NCI-H345 (cell line): ENCODE results near the gene RAPGEF1.
"Not testable (repeated sequence)": the region's sequence is repeated elsewhere in the genome, so short reads cannot be mapped to it uniquely, and the experiment has no call there.

Experiments used
- DNase-seq: peaks from one replicate; lab custom pipeline; 2025; lab: John Stamatoyannopoulos, UW

Gene RAPGEF1

GRCh38 chr9:131670247-131671132 lies 69.4 kb downstream of the RAPGEF1 start:
- DNase-seq: no peak

- DNase-seq: no peak
Observed at GRCh38 chr9:131669269-131670157, 70.4 kb downstream of the RAPGEF1 start.

- peak; percentile 16 for DNase-seq
Observed at GRCh38 chr9:131668439-131669268, 71.2 kb downstream of the RAPGEF1 start.

- no peak for DNase-seq
Observed at GRCh38 chr9:131668057-131668438, 71.8 kb downstream of the RAPGEF1 start.

GRCh38 chr9:131667576-131667975 lies 72.3 kb downstream of the RAPGEF1 start:
- DNase-seq: no peak

- no peak for DNase-seq
Observed at GRCh38 chr9:131666774-131667173, 73.1 kb downstream of the RAPGEF1 start.

- no peak for DNase-seq
Observed at GRCh38 chr9:131666029-131666428, 73.8 kb downstream of the RAPGEF1 start.

- DNase-seq: no peak
Observed at GRCh38 chr9:131663288-131663687, 76.6 kb downstream of the RAPGEF1 start.

- not testable (repeated sequence) for DNase-seq
Observed at GRCh38 chr9:131662289-131662621, 77.6 kb downstream of the RAPGEF1 start.

- DNase-seq: no peak
Observed at GRCh38 chr9:131661568-131662288, 78.1 kb downstream of the RAPGEF1 start.

GRCh38 chr9:131660466-131661405 lies 79.1 kb downstream of the RAPGEF1 start:
- no peak for DNase-seq

GRCh38 chr9:131658377-131659129 lies 81.3 kb downstream of the RAPGEF1 start:
- no peak for DNase-seq

GRCh38 chr9:131657940-131658339 lies 81.9 kb downstream of the RAPGEF1 start:
- no peak for DNase-seq

GRCh38 chr9:131657456-131657855 lies 82.4 kb downstream of the RAPGEF1 start:
- no peak for DNase-seq

- no peak for DNase-seq
Observed at GRCh38 chr9:131657037-131657377, 82.9 kb downstream of the RAPGEF1 start.

GRCh38 chr9:131656356-131657036 lies 83.4 kb downstream of the RAPGEF1 start:
- no peak for DNase-seq

GRCh38 chr9:131654369-131654768 lies 85.5 kb downstream of the RAPGEF1 start:
- DNase-seq: not testable (repeated sequence)

GRCh38 chr9:131651599-131651998 lies 88.3 kb downstream of the RAPGEF1 start:
- no peak for DNase-seq

GRCh38 chr9:131651160-131651559 lies 88.7 kb downstream of the RAPGEF1 start:
- DNase-seq: no peak
